ENCODE data around the gene DNAJC30.
"Not testable (repeated sequence)": the region's sequence is repeated elsewhere in the genome, so short reads cannot be mapped to it uniquely, and the experiment has no call there.

- TF ChIP-seq CTCF (IDR thresholded peaks at IDR 0.05; ENCODE audit: low read depth, low read length, poor library complexity, severe bottlenecking); EZH2phosphoT487 (IDR thresholded peaks at IDR 0.05; ENCODE audit: borderline replicate concordance, low read length): not testable (repeated sequence)
Observed at GRCh38 chr7:73655309-73655708, 27.9 kb downstream of the DNAJC30 start.

Measured in DOHH2 (cell line).